Measurements from ENCODE around the gene LSM11. TPM values are rescaled to one million over a fixed set of nuclear protein-coding genes. Genes with fewer than 3 reads are reported as not detected.
"Not testable (repeated sequence)": the region's sequence is repeated elsewhere in the genome, so short reads cannot be mapped to it uniquely, and the experiment has no call there.

Gene LSM11
- polyA plus RNA-seq, 3 donors from 2014 or later: 0.48 to 0.53 TPM; not detected in 1

GRCh38 chr5:157722895-157723294 lies 20.6 kb upstream of the LSM11 start:
- H3K27ac Mint-ChIP-seq; H3K4me3 Mint-ChIP-seq; DNase-seq; H3K4me1 Mint-ChIP-seq; H3K27me3 Mint-ChIP-seq (ENCODE audit: low read depth in 3 of 3); H3K36me3 Mint-ChIP-seq; H3K9me3 Mint-ChIP-seq: not testable (repeated sequence)

GRCh38 chr5:157726607-157727006 lies 16.9 kb upstream of the LSM11 start:
- H3K27me3 Mint-ChIP-seq (ENCODE audit: low read depth in 3 of 3): peaks cover 4 to 11% (median 10%) of the 10 kb centered on the region in 3 donors

GRCh38 chr5:157727858-157728257 lies 15.7 kb upstream of the LSM11 start:
- Mint-ChIP-seq H3K4me1 (peaks cover 15 to 24% of the 10 kb centered on the region in 2 donors), H3K27me3 (ENCODE audit: low read depth in 3 of 3) (peaks cover 8 to 14% (median 10%) of the 10 kb centered on the region in 3 donors)
- H3K4me3 Mint-ChIP-seq, H3K9me3 Mint-ChIP-seq, DNase-seq, H3K36me3 Mint-ChIP-seq, H3K27ac Mint-ChIP-seq: not testable (repeated sequence)

More at GRCh38 chr5:157726607-157727006, 16.9 kb upstream of the LSM11 start:
- not testable (repeated sequence) for H3K36me3 Mint-ChIP-seq, DNase-seq, H3K27ac Mint-ChIP-seq, H3K4me3 Mint-ChIP-seq, H3K9me3 Mint-ChIP-seq
- peaks cover 7 to 12% of the 10 kb centered on the region in 2 donors for H3K4me1 Mint-ChIP-seq

DNA sequence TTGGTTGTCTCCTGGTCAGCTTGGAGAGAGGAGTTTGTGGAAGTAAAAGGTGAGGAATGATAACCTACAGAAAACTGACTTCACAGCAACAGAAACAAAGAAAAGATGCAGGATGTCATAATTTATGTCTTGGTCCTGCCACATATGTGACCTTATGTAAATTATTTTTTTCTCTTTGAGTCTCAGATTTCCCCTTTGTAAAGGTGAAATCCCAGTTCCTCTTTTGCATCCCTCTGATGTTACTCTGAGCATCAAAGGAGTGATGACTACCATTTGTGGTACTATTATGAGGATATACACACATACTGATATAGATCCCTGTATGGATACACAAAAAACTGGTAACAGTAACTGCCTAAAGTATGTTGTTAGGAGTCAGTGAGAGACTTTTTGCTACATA lies 13.7 kb upstream of the LSM11 start:
- Mint-ChIP-seq H3K27me3 (ENCODE audit: low read depth in 3 of 3) (peaks cover 8 to 11% (median 8%) of the 10 kb centered on the region in 3 donors), H3K4me3 (peak overlapping the region in 1 of 5 donors; percentile 94), H3K36me3 (peaks cover 3 to 4% (median 3%) of the 10 kb centered on the region in 3 donors), H3K9me3 (no peaks in the 10 kb centered on the region), H3K27ac (no peak overlapping the region), H3K4me1 (peaks cover 15 to 26% of the 10 kb centered on the region in 2 donors)
- no peak for DNase-seq

DNA sequence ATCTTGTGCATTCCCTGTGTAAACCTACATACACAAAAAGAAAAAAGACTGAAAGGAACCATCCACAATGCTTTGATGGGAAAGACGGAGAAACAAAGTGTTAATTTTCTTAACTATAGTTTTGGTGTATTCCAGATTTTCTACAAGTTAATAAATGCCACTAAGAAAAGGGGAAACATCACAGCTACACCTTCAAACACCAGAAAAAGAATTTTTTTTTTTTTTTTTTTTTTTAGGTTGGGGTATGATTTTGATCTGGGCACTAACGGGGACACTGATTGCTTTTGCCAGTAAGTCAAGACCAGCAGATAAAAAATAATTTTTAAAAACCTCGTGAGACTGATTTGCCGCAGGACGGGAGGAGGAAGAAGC lies 12.6 kb upstream of the LSM11 start:
- no peak for DNase-seq

DNA sequence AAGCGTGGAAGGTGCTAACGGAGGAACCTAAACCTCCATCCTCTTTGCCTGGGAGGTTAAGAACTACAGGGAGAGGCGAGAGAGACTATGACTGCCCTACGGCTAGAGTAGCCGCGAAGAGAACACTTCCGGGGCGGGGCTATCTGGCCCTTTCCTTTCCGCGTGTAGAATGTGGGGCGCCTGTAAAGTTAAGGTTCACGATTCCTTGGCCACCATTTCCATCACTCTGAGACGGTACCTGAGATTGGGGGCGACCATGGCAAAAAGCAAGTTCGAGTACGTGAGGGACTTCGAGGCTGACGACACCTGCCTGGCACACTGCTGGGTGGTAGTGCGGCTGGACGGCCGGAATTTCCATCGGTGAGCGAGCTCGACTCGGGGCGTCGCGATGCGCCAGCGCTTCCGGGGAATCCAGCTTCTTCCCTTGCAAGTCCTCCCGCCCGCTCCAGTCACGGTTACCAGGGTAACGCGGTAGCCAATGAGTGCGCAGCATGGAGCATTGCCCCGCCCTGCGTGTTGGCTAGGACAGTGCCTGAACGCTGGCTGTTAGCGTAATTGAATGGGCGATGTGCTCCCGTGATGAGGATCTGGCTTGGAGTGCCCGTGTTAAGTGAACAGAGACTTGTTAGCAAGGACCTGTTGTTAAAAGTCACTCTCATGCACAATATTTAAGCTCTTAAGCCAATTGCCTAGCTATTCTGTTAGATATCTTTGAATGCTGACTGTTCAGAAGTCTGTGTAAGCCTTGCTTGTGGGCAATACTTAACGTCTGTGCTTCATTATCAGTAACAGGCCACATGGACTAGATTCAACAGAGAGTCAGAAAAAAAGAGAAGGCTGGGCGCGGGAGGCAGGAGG lies 12.0 kb upstream of the LSM11 start, which contains the start of gene THG1L:
Gene THG1L, plus strand, starts transcription at position 149 of the 858 bp plus-strand sequence. Its CDS starts 21 bp downstream, at position 170.
- Mint-ChIP-seq H3K4me1 (peaks cover 15 to 26% of the 10 kb centered on the region in 2 donors), H3K27ac (peak within 1 kb of the TSS; percentile 95 to 98 (median 97)), H3K27me3 (ENCODE audit: low read depth in 3 of 3) (peaks cover 8 to 11% (median 8%) of the 10 kb centered on the region in 3 donors), H3K36me3 (peaks cover 4 to 12% (median 11%) of the 10 kb centered on the region in 3 donors), H3K4me3 (peak within 1 kb of the TSS; percentile 94 to 100 (median 96)), H3K9me3 (no peaks in the 10 kb centered on the region)
- DNase-seq: peak; percentile 95 to 96 (median 96)

More for the DNA sequence above, 12.6 kb upstream of the LSM11 start:
- Mint-ChIP-seq H3K4me3 (peak overlapping the region; percentile 94 to 100 (median 96)), H3K27ac (peak overlapping the region; percentile 95 to 98 (median 97)), H3K9me3 (no peaks in the 10 kb centered on the region), H3K4me1 (peaks cover 15 to 26% of the 10 kb centered on the region in 2 donors), H3K36me3 (peaks cover 3 to 9% (median 7%) of the 10 kb centered on the region in 3 donors), H3K27me3 (ENCODE audit: low read depth in 3 of 3) (peaks cover 8 to 11% (median 8%) of the 10 kb centered on the region in 3 donors)

GRCh38 chr5:157732130-157732514 lies 11.4 kb upstream of the LSM11 start:
- Mint-ChIP-seq H3K4me3 (peak overlapping the region; percentile 94 to 100 (median 96)), H3K36me3 (peaks cover 7 to 15% (median 13%) of the 10 kb centered on the region in 3 donors), H3K4me1 (peaks cover 15 to 26% of the 10 kb centered on the region in 2 donors), H3K27me3 (ENCODE audit: low read depth in 3 of 3) (peaks cover 8 to 11% (median 8%) of the 10 kb centered on the region in 3 donors), H3K9me3 (no peaks in the 10 kb centered on the region), H3K27ac (peak overlapping the region in 5 of 6 donors; percentile 95 to 98 (median 97))
- DNase-seq: no peak

GRCh38 chr5:157732596-157733262 lies 10.8 kb upstream of the LSM11 start:
- Mint-ChIP-seq H3K9me3 (no peaks in the 10 kb centered on the region), H3K27ac (peak overlapping the region in 2 of 6 donors; percentile 26 to 98), H3K4me1 (peaks cover 15 to 26% of the 10 kb centered on the region in 2 donors), H3K4me3 (peak overlapping the region; percentile 24 to 96 (median 55)), H3K27me3 (ENCODE audit: low read depth in 3 of 3) (peaks cover 8 to 11% (median 8%) of the 10 kb centered on the region in 3 donors), H3K36me3 (peaks cover 7 to 18% (median 14%) of the 10 kb centered on the region in 3 donors)
- no peak for DNase-seq

DNA sequence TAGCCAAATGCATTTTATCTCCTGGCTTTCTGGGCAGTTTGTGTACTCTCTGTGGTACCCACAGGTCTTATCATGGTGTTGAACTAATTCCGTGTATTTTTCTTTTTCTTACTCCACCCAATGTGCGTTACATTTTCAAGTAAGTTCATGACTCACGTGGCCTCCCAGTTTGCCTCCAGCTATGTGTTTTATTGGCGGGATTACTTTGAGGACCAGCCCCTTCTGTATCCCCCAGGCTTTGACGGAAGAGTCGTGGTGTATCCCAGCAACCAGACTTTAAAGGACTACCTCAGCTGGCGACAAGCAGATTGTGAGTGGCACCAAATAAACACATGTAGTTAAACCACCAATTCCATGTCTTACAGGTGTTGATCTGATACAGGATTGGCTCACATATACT lies 9.1 kb upstream of the LSM11 start:
- DNase-seq: no peak
- Mint-ChIP-seq H3K4me3 (no peak overlapping the region), H3K27me3 (ENCODE audit: low read depth in 3 of 3) (peaks cover 8 to 10% (median 8%) of the 10 kb centered on the region in 3 donors), H3K27ac (no peak overlapping the region), H3K9me3 (no peaks in the 10 kb centered on the region), H3K36me3 (peaks cover 7 to 28% (median 22%) of the 10 kb centered on the region in 3 donors), H3K4me1 (peaks cover 15 to 26% of the 10 kb centered on the region in 2 donors)

DNA sequence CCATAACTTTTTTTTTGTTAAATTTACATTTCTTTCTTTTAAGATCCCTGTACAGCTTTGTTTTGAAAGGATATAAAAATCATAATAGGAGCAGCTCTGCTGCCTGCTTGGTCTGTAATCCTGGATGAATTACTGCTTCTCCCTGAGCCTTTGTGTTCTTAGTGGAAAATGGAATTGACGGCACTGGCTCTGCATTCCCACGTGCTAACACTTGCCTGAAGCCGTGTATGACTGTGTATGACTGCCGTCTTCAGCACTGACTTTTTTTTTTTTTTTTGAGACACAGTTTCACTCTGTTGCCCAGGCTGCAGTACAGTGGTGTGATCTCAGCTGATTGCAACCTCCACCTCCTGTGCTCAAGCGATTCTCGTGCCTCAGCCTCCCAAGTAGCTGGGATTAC lies 7.5 kb upstream of the LSM11 start:
- Mint-ChIP-seq H3K36me3 (peaks cover 7 to 28% (median 22%) of the 10 kb centered on the region in 3 donors), H3K27me3 (ENCODE audit: low read depth in 3 of 3) (peaks cover 4 to 9% (median 8%) of the 10 kb centered on the region in 3 donors), H3K9me3 (no peaks in the 10 kb centered on the region), H3K4me1 (peaks cover 15 to 20% of the 10 kb centered on the region in 2 donors), H3K27ac (no peak overlapping the region), H3K4me3 (no peak overlapping the region)
- DNase-seq: no peak

DNA sequence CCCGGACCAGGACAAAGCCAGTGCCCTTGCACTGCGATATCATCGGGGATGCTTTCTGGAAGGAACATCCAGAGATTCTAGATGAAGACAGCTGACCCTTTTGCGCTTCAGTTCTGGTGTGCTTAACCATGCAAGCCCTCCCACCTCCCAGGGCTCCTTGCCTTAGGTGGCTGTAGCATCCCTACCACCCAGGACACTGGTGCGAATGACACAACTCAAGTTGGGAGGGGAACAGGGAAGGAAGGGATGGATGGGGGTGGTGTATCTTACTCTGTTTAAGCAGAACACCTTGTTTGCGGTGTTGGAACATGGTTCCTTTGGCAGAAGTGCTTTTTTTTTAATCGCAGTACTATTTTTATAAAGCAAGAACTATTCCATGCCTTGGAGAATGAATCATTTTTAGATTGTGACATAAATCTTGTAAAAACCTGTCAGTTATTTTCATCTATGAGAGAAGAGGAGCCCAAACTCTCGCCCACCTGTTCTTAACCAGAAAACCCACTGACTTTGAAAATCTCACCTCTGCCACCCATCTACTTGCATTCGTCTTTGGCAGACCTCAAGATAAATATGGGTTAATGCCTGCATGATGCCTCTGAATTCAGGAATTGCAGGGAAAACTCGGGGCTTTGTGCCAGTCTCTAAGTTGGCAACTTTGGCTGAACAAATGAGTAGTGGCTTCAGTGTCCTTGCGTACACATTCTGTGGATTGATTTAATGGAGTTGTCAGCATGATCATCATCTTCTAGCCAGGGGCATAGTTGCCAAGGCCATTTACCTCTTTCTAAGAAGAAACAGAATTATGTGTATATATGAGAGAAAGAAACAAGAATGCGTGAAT lies 3.9 kb upstream of the LSM11 start:
- DNase-seq: no peak
- H3K27me3 Mint-ChIP-seq (ENCODE audit: low read depth in 3 of 3): peaks cover 0 to 7% (median 2%) of the 10 kb centered on the region in 3 donors
- H3K27ac Mint-ChIP-seq: no peak overlapping the region
- H3K9me3 Mint-ChIP-seq: no peaks in the 10 kb centered on the region
- H3K36me3 Mint-ChIP-seq: peaks cover 4 to 25% (median 19%) of the 10 kb centered on the region in 3 donors
- H3K4me3 Mint-ChIP-seq: no peak overlapping the region
- peaks cover 14 to 16% of the 10 kb centered on the region in 2 donors for H3K4me1 Mint-ChIP-seq

DNA sequence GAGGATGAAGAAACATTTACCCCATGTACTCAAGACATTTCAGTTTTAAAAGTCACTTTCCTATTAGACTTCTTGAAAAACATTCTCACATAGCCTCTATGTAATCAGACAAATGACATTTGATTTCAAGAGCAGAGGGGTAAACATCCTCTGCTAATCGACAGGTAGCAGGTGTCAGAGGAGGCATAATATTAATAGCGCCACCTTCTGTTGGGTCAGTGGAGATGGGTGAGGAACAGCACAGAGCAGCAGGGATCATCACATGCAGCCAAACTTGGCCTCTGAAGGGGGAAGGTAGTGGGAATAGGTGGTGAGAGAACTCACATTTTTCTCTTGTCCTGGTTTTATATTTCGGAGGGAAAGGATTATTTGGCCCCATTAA lies 3.3 kb upstream of the LSM11 start:
- Mint-ChIP-seq H3K27ac (no peak overlapping the region), H3K9me3 (no peaks in the 10 kb centered on the region), H3K4me3 (no peak overlapping the region), H3K36me3 (peaks cover 4 to 24% (median 19%) of the 10 kb centered on the region in 3 donors), H3K4me1 (peaks cover 18 to 22% of the 10 kb centered on the region in 2 donors), H3K27me3 (ENCODE audit: low read depth in 3 of 3) (peaks cover 0 to 7% (median 2%) of the 10 kb centered on the region in 3 donors)
- DNase-seq: no peak

- Mint-ChIP-seq H3K4me1 (peaks cover 21 to 27% of the 10 kb centered on the region in 2 donors), H3K27me3 (ENCODE audit: low read depth in 3 of 3) (peaks cover 0 to 7% (median 2%) of the 10 kb centered on the region in 3 donors), H3K9me3 (no peaks in the 10 kb centered on the region), H3K4me3 (no peak overlapping the region), H3K36me3 (peaks cover 4 to 19% (median 13%) of the 10 kb centered on the region in 3 donors), H3K27ac (no peak overlapping the region)
- DNase-seq: no peak
Observed at GRCh38 chr5:157741131-157741530, 2.4 kb upstream of the LSM11 start.

All from immature natural killer cell (primary cell).